SH-SY5Y (cell line): ENCODE measurements around the gene HMGA1.

Experiments
- GATA2 ChIP-seq: IDR thresholded peaks from 2 replicates; pipeline ENCODE4 v1.6.1; 2011; ENCODE audit warnings: mild to moderate bottlenecking, low read depth, low read length
- GATA3 ChIP-seq: IDR thresholded peaks from 2 replicates; pipeline ENCODE4 v1.6.1; 2011; ENCODE audit warnings: low read depth, mild to moderate bottlenecking, low read length, moderate library complexity

The HMGA1 gene, protein sequence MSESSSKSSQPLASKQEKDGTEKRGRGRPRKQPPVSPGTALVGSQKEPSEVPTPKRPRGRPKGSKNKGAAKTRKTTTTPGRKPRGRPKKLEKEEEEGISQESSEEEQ

DNA sequence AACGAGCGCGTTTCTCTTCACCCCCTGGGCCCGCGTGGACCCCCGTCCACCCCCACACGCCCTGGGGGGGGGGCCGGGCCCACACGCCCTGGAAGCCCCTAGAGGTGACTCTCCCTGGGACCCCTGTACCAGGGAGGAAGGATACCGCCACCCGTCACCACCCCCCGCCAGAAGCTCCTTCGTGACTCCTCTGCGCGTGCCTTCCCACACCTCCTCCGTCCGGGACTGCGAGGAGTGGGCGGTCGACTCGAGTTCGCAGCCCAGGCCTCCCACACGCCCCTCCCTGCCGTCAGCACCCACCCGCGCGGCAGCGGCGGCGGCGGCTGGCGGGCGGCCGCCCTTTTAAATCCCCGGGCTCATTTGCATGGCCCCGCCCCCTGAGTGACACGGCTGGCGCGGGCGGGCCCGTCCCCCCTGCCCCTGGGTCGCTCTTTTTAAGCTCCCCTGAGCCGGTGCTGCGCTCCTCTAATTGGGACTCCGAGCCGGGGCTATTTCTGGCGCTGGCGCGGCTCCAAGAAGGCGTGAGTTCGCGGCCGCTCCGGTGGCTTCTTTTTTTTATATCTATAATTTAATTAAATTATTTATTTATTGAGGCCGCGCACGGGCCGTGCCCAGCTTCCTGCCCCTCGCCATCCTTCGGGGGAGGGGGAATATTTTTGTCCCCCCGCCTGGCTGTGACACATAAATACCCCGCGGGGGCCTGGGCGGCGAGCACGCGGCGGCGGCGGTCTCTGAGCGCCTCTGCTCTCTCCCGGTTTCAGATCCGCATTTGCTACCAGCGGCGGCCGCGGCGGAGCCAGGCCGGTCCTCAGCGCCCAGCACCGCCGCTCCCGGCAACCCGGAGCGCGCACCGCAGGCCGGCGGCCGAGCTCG, at the start of gene HMGA1:
HMGA1 (plus strand) TSS at position 431 of the 873 bp plus-strand sequence. CDS start 3,908 bp downstream, outside the sequence.
- no peak for TF ChIP-seq GATA2
- TF ChIP-seq GATA3 = no peak

DNA sequence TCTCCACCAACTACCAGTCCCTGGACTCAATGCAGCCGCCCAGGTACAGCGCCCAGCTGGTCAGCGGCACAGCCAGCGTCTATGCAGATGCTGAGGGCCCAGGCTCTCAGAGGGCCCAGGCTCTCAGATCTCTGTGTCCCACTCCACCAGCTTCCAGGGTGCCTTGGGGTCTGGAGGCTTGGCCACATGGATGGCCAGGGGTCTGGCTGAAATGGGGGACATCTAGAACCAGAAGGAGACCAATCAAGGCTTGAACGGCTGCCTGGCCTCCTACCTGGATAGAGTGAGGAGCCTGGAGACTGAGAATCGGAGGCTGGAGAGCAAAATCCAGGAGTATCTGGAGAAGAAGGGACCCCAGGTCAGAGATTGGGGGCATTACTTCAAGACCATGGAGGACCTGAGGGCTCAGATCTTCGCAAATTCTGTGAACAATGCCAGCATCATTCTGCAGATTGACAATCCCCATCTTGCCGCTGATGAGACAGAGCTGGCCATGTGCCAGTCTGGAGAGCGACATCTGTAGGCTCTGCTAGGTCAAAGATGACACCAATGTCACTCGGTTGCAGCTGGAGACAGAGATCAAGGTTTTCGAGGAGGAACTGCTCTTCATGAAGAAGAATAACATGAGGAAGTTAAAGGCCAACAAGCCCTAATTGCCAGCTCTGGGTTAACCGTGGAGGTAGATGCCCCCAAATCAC, 46.7 kb upstream of the HMGA1 start:
- TF ChIP-seq GATA3 (no peak), GATA2 (no peak)

DNA sequence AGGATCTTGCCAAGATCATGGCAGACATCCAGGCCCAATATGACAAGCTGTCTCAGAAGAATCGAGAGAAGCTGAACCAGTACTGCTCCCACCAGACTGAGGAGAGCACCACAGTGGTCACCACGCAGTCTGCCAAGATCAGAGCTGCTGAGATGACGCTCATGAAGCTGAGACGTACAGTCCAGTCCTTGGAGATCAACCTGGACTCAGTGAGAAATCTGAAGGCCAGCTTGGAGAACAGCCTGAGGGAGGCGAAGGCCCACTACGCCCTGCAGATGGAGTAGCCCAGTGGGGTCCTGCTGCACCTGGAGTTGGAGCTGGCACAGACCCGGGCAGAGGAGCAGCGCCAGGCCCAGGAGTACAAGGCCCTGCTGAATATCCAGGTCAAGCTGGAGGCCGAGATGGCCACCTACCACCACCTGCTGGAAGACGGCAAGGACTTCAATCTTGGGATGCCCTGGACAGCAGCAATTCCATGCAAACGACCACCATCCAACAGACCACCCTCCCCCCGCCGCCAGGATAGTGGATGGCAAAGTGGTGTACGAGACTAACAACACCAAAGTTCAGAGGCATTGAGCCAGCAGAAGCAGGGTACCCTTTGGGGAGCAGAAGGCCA, 46.1 kb upstream of the HMGA1 start:
- TF ChIP-seq GATA2 (no peak), GATA3 (no peak)

DNA sequence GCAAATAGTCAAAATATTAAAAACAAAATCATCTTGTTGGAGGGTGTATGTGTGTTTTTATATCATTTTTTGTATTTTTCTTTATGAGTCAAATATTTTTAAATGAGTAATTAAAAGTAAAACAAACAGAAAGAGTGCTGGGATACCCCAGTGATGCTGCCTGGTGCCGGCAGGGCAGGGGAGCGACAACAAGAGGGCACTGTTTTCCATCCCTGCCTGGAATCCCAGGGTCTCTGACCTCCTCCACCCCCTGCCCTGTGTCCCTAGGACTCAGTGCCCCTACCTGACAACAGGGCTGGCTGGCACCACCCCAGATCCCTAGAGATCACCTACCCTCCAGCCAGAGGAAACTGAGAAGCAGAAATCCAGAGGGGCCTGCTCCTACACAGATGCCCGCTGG, 41.9 kb upstream of the HMGA1 start:
- TF ChIP-seq GATA3 (no peak), GATA2 (no peak)

DNA sequence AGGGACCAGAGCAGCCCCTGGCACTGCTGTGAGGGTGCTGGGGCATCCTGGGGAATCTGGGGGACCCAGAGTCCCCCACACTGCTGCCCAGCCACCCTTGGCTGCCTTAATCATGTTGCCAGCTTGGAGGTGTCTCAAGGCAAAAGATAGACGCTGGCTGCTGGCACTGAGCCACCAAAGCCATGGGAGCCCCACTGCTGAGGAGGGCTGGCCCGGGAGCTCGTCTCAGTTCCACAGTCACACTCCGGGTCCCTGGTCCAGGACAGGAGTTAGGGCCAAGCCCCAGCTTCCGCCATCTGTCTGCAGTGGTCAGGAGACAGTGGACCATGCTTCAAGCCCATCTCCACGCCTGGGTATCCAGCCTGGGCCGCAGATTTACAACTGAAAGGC, 41.0 kb upstream of the HMGA1 start:
- TF ChIP-seq GATA3 = no peak
- TF ChIP-seq GATA2 = no peak

DNA sequence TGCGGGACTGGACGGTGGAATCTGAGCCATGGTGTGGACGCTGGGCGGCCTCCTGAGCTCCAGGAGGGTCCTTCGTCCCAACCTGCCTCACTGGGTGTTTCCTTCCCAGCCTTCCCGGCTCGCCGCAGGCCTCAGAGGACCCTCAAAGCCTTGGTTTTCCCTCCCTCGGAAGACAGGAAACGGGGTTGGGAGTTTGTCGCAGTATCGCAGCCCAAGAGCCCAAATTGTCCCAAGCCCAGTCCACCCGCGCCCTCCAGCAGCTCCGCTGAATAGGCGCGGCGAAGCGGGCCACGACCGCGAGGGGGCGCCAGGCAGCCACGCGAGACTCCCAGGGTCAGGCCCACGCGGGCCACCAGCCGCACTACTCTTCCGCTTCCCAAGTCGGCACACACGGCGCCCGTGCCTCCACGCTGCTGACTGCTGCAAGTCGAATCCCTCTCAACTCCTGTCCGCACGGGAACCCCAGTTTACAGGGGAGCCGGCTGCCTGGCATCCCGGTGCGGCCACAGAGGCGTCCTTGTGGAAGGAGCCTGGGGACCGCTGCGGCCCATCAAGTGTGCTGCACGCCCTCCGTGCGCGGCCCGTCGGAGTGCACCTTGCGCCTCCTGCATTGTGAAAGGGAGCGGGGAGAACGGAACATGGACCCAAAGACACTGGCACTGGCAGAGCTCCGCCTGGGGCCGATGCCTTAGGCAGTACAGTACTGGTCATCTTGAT, 40.4 kb upstream of the HMGA1 start:
- no peak for TF ChIP-seq GATA3

DNA sequence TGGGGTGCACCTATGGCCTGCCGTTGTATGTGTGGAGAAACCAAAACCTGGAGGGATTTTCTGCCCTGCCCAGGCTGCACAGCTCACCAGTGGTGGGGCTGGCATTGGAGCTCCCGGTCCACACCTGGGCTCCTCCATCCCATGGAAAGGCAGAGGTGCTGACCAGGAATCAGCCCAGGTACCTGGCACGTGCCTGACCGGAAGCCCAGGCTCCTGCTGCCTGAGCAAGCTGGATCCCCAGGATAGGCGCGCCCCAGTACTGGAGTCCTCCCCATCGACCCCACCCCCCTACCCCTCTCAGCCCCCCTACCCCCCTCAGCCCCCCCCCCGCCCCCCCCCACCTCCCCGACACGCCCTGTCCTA, 39.9 kb upstream of the HMGA1 start:
- no peak for TF ChIP-seq GATA2
- TF ChIP-seq GATA3 = no peak

DNA sequence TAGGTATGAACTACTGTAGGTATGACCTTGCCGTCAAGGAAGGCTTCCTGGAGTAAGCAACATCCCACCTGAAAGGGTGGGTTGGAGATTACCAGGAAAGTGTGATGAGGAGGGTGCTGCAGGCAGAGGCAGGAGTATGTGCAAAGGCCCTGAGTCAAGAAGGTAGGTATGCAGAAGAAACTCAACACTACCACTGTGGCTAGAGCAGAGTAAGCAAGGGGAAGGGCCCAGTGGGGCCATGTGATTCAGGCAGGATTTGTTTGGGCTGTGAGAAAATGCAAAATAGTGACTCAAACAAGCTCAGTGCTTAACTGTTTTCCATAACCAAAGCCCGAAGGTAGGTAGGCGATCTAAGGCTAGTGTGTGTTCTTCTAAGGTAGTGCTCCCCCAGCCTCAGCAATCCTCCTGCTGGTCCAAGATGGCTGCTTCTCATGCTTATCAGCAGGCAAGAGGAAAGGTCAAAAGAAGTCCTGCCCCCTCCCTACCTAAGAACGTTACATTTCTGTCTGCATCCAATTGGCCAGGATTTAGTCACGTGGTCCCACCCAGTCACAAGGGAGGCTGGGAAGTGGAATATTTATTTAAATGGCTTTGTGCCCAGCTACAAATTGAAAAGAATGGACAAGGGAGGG, 36.2 kb upstream of the HMGA1 start:
- TF ChIP-seq GATA3 = no peak
- no peak for TF ChIP-seq GATA2

DNA sequence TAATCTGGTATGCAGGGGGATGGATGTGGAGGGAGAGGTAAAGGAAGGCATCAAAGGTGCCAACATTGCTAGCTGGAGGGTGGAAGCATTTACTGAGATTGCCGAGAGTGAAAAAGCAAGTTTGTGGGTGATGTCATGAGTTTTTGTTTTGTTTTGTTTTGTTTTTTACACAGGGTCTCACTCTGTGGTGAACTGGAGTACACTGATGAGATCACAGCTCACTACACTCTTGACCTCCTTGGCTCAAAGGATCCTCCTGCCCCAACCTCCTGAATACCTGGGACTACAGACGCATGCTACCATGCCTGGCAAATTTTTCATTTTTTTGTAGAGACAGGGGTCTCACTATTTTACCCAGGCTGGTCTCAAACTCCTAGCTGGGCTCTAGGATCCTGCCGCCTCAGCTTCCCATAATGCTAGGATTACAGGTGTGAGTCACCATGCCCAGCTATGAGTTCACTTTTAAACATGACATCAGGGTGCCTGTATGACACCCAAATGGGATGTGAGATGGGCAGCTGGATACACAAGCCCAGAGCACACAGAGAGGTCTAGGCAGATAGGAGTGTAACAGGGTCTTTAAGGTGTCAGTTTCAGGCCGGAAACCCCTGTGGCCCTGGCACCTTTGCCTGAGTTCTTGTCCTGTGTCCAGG, 35.1 kb upstream of the HMGA1 start:
- no peak for TF ChIP-seq GATA3
- TF ChIP-seq GATA2 = no peak

DNA sequence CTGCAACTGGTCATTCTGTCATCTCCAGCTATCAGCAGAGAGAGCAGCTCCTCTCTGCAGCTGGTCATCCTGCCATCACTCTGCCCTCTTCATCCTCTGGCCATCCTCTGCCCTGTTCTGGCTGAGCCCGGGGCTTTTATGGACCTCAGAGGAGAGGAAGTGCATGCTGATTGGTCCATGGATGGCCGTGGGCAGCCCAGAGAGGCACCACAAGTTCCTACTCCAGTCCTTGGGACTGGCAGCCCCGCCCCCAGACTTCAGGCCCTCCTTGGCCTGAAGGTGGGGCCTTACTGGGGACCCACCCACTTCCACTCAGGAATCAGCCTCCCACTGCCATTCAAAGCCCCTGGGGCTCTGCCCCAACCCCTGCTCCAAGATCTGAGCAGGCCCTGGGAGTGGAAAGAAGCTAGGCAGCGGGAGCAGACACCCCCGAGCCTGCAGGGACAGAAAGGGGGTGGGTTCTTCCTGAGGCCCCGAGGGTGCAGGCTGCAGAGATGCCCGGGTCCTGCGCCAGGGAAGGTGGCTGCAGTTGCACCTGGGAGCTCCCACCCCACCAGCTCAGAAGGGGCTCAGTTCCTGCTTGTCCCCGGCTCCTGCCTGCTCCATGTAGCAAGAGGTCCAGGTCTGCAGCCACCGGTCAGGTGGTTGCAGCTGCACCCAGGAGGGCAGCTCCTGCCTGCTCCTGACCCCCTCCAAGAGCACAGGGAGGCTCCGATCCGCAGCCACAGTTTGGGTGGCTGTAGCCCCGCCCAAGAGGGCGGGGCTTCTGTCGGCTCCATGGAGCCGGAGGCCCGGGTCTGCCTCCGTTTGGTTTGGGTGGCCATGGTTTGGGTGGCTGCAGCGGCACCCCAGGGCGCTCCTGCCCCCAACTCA, 34.1 kb upstream of the HMGA1 start:
- no peak for TF ChIP-seq GATA3
- no peak for TF ChIP-seq GATA2

DNA sequence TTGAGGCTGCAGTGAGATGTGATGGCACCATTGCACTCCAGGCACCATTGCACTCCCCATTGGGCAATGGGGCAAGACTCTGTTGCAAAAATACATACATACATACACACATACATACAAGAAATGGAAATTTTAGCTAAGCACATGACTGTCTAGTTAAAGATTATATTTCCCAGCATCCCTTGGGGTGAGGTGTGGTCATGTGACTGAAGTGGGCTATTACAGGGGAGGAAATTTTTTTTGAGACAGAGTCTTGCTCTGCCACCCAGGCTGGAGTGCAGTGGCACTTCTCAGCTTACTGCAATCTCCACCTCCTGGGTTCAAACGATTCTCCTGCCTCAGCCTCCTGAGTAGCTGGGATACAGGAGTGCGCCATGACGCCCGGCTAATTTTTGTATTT, 32.0 kb upstream of the HMGA1 start:
- TF ChIP-seq GATA2 (no peak), GATA3 (no peak)

DNA sequence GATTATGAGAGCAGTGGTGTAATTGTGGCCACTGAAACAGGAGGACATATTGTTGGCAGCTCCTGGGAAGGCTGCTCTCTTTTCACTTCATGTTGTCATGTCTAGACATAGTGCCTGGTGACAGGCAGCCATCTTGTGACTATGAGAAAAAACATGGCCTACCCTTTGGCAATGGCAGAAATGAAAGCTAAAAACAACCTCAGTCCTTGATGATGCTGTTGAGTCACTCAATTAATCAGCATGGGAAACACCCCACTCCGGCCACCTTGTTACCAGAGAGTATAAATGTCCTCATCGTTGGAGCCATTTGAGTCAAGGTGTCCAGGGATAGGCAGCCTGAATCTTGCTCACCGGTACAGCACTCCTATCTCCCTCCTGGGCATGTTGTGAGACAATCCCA, 31.2 kb upstream of the HMGA1 start:
- TF ChIP-seq GATA3 = no peak
- TF ChIP-seq GATA2 = no peak

DNA sequence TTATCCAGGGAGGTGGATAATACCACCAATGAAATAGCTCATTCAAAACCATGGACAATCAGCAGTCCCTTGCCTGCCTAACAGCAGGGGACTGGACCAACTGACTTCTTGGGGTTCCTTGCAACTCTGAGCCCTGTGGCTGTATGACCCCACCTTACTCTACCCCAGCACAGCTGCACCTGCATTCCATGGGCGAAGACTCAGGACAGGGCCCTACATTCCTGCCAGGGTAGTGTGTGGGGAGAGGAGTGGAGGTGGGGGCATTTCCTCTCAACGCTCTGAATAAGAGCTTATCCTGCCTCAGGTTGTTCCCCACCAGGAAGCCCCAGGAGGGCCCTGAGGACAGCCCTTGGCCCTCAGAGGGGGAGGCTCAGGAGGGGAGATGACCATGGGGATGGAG, 30.8 kb upstream of the HMGA1 start:
- TF ChIP-seq GATA2 (no peak), GATA3 (no peak)

DNA sequence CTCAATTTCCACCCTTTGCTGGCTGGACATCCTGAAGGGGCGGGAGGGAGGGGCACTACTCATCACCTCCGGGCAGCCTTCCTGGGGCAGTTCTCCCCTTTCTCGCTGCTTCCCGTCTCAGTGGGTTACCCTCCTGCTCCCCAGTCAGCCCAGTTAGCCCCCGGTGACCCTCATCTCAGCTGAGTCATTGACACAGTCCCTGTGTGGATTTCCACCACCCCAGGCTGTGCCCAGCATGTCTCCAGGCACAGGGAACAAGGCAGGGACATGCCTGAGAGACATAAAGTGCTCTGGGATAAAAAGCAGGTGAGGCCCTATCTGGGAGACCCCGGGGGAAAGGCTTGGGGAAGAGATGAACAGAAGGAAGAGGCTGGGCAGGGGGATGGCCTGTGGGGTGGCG, 29.9 kb upstream of the HMGA1 start:
- TF ChIP-seq GATA3 (no peak), GATA2 (no peak)
